Measurements from ENCODE around the gene NOTCH2.

GRCh38 chr1:119879510-119880434 lies 189.7 kb downstream of the NOTCH2 start:
- TF ChIP-seq, protein P1, sequence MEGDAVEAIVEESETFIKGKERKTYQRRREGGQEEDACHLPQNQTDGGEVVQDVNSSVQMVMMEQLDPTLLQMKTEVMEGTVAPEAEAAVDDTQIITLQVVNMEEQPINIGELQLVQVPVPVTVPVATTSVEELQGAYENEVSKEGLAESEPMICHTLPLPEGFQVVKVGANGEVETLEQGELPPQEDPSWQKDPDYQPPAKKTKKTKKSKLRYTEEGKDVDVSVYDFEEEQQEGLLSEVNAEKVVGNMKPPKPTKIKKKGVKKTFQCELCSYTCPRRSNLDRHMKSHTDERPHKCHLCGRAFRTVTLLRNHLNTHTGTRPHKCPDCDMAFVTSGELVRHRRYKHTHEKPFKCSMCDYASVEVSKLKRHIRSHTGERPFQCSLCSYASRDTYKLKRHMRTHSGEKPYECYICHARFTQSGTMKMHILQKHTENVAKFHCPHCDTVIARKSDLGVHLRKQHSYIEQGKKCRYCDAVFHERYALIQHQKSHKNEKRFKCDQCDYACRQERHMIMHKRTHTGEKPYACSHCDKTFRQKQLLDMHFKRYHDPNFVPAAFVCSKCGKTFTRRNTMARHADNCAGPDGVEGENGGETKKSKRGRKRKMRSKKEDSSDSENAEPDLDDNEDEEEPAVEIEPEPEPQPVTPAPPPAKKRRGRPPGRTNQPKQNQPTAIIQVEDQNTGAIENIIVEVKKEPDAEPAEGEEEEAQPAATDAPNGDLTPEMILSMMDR (IDR thresholded peaks at IDR 0.05) = no peak
- TF ChIP-seq POLR2A (IDR thresholded peaks at IDR 0.05) (no peak), EP300 (IDR thresholded peaks at IDR 0.05) (no peak)

Measured in ovary (tissue), 3 donors.